HG03342 (cell line): Measurements from ENCODE around the gene LAG3.
"Not testable (repeated sequence)": the region's sequence is repeated elsewhere in the genome, so short reads cannot be mapped to it uniquely, and the experiment has no call there.

Source experiments
- ATAC-seq: cut with Tn5 transposase; IDR thresholded peaks from one replicate; pipeline ENCODE4 v1.9.1; 2021; ENCODE audit warnings: mild to moderate bottlenecking, moderate library complexity; ENCODE audit not compliant: unreplicated experiment

The LAG3 gene

GRCh38 chr12:6772331-6772695 lies at the start of gene LAG3:
TSS of gene LAG3 (plus strand) at chr12:6772520. CDS start at chr12:6772853, 333 bp downstream.
- no peak for ATAC-seq

- ATAC-seq = no peak
These were observed 49.5 kb upstream of the LAG3 start for GRCh38 chr12:6722863-6723262.

- ATAC-seq = peak; percentile 91
These were observed 48.5 kb upstream of the LAG3 start, which contains the start of gene COPS7A for GRCh38 chr12:6723607-6724408. TSS of gene COPS7A (plus strand) at chr12:6724046. CDS start at chr12:6724657, 611 bp downstream.

GRCh38 chr12:6724409-6724797 lies 47.9 kb upstream of the LAG3 start:
- no peak for ATAC-seq

- no peak for ATAC-seq
These were observed 47.0 kb upstream of the LAG3 start for GRCh38 chr12:6725350-6725749.

GRCh38 chr12:6729186-6729585 lies 43.1 kb upstream of the LAG3 start:
- no peak for ATAC-seq

- no peak for ATAC-seq
These were observed 42.2 kb upstream of the LAG3 start for GRCh38 chr12:6730169-6730568.

GRCh38 chr12:6734506-6735387 lies 37.6 kb upstream of the LAG3 start:
- no peak for ATAC-seq

- ATAC-seq = no peak
These were observed 36.7 kb upstream of the LAG3 start for GRCh38 chr12:6735448-6736191.

- ATAC-seq = no peak
These were observed 35.6 kb upstream of the LAG3 start for GRCh38 chr12:6736754-6737153.

GRCh38 chr12:6742080-6742479 lies 30.2 kb upstream of the LAG3 start:
- not testable (repeated sequence) for ATAC-seq

- ATAC-seq = no peak
These were observed 29.5 kb upstream of the LAG3 start for GRCh38 chr12:6742834-6743233.

- ATAC-seq = not testable (repeated sequence)
These were observed 29.0 kb upstream of the LAG3 start for GRCh38 chr12:6743300-6743699.

GRCh38 chr12:6745741-6746525 lies 26.4 kb upstream of the LAG3 start:
- ATAC-seq = no peak

GRCh38 chr12:6747216-6747615 lies 25.1 kb upstream of the LAG3 start:
- no peak for ATAC-seq

GRCh38 chr12:6748761-6749160 lies 23.6 kb upstream of the LAG3 start:
- ATAC-seq = no peak

GRCh38 chr12:6750506-6750905 lies 21.8 kb upstream of the LAG3 start:
- ATAC-seq = no peak

- no peak for ATAC-seq
These were observed 20.6 kb upstream of the LAG3 start for GRCh38 chr12:6751767-6752166.

- ATAC-seq = no peak
These were observed 20.0 kb upstream of the LAG3 start for GRCh38 chr12:6752167-6752920.
